Colonic mucosa (tissue), 4 donors: ENCODE results near the gene EPG5. TPM values are rescaled to one million over a fixed set of nuclear protein-coding genes. Genes with fewer than 3 reads are reported as not detected.

Source experiments
- DNase-seq: peaks from one replicate; pipeline ENCODE4 v3.0.0-alpha.2; 2020
- H3K27ac ChIP-seq: fragments of 200-600 bp; one replicate; pipeline ENCODE4 v1.8.0; 2021
- H3K27me3 ChIP-seq: fragments of 200-600 bp; one replicate; pipeline ENCODE4 v1.8.0; 2021
- H3K36me3 ChIP-seq: fragments of 200-600 bp; one replicate; pipeline ENCODE4 v1.8.0; 2021
- H3K4me1 ChIP-seq: fragments of 200-600 bp; one replicate; pipeline ENCODE4 v1.8.0; 2021; ENCODE audit warnings: mild to moderate bottlenecking
- H3K4me3 ChIP-seq: fragments of 200-600 bp; one replicate; pipeline ENCODE4 v1.8.0; 2021
- H3K9ac ChIP-seq, 2 donors: one replicate each; pipeline ENCODE4 v1.7.0; 2013; ENCODE audit warnings: control low read depth in 2 of 2, low read depth in 2 of 2, low read length in 2 of 2
- H3K9me3 ChIP-seq: fragments of 200-600 bp; one replicate; pipeline ENCODE4 v1.8.0; 2021
- intact Hi-C: fragments of 100-400 bp; cut with DNase I; formaldehyde crosslinking; loops from one replicate; pipeline ENCODE4 v1.14.1; 2022
- total RNA-seq, 2 donors: library from RNA; stranded (reverse); fragmentation: NEBNext Ultra II Directional in 1 of 2; extraction: Animal tissue kit (Norgen Biotek cat#: 25700) in 1 of 2; gene quantifications; one replicate each; pipeline ENCODE4 v1.2.1, GENCODE V29; 2021
- TF ChIP-seq, protein P1 (sequence below): fragments of 200-600 bp; IDR thresholded peaks from one replicate; pipeline ENCODE4 v1.8.0; 2022; ENCODE audit warnings: antibody characterized with exemption, mild to moderate bottlenecking
- donor health status: healthy.
- donor health status: DM: no; HTN: no; CAD: no.
- donor health status: DM: no; HTN: no; CAD: no.

Gene EPG5
- total RNA-seq, 2 donors from 2014 or later: 16.0 to 17.3 TPM

DNA sequence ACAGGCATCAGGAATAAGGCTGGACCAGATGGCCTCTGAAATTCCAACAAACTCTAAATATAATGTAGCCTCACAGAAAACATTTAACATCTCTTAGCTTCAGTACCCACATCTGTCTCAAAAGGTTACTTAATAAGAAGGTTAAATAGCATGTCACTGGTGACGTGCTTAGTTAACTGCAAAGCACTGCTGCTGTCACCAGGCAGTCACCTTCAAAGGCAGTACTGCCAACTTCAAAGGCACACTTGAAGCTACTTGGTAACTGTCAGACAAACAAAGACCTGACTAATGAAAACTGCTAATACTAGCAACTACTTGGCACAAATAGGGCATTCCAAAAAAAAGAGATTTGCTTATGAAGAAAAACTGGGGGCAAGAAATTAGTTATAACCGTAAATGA is 36.2 kb downstream of the EPG5 start:
- intact Hi-C loops: no loop called here
- H3K9ac ChIP-seq: no peak overlapping the region
- H3K36me3 ChIP-seq: peaks cover 5% of the 10 kb centered on the region
- H3K4me1 ChIP-seq: no peaks in the 10 kb centered on the region
- no peak for DNase-seq
- TF ChIP-seq, protein P1, sequence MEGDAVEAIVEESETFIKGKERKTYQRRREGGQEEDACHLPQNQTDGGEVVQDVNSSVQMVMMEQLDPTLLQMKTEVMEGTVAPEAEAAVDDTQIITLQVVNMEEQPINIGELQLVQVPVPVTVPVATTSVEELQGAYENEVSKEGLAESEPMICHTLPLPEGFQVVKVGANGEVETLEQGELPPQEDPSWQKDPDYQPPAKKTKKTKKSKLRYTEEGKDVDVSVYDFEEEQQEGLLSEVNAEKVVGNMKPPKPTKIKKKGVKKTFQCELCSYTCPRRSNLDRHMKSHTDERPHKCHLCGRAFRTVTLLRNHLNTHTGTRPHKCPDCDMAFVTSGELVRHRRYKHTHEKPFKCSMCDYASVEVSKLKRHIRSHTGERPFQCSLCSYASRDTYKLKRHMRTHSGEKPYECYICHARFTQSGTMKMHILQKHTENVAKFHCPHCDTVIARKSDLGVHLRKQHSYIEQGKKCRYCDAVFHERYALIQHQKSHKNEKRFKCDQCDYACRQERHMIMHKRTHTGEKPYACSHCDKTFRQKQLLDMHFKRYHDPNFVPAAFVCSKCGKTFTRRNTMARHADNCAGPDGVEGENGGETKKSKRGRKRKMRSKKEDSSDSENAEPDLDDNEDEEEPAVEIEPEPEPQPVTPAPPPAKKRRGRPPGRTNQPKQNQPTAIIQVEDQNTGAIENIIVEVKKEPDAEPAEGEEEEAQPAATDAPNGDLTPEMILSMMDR: no peak
- H3K4me3 ChIP-seq: no peak overlapping the region
- H3K27me3 ChIP-seq: no peaks in the 10 kb centered on the region
- H3K9me3 ChIP-seq: no peaks in the 10 kb centered on the region
- H3K27ac ChIP-seq: no peak overlapping the region

DNA sequence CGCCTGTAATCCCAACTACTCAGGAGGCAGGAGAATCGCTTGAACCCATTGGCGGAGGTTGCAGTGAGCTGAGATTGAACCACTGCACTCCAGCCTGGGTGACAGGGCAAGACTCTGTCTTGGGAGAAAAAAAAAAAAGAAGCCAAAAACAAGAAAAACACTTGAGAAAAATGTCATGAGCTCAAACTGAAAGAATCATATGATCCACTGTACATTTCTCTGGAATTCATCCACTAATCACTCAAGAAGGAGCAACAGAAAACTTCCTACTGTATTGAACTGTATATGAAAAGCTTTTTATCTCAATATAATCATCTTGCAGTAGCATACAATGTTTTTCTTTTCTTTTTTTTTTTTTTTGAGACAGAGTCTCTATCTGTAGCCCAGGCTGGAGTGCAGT is 40.4 kb downstream of the EPG5 start:
- Histone ChIP-seq H3K4me1 (no peaks in the 10 kb centered on the region), H3K27ac (no peak overlapping the region), H3K9ac (no peak overlapping the region), H3K27me3 (no peaks in the 10 kb centered on the region), H3K36me3 (peaks cover 24% of the 10 kb centered on the region), H3K9me3 (no peaks in the 10 kb centered on the region), H3K4me3 (no peak overlapping the region)
- no peak for DNase-seq
- intact Hi-C loops: no loop called here
- TF ChIP-seq, protein P1: no peak

DNA sequence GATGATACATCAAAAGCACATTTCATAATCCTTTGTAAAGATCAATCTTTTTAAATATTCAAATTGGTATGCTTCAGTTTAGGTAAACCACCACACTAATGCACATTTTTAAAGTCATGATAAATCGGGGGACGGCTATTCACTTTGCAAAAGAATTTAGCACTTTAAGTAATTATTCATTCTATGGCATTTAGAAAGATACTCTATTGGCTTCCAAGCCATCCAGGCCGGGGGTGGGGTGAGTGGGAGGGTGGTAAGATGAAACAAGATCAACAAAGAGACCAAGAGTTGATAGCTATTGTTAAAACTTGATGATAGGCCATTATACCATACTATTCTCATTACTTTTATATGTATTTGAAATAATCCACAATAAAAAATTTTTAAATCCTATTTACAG is 41.0 kb downstream of the EPG5 start:
- Histone ChIP-seq H3K36me3 (peaks cover 24% of the 10 kb centered on the region), H3K4me3 (no peak overlapping the region), H3K9ac (no peak overlapping the region), H3K4me1 (no peaks in the 10 kb centered on the region), H3K9me3 (no peaks in the 10 kb centered on the region), H3K27me3 (no peaks in the 10 kb centered on the region), H3K27ac (no peak overlapping the region)
- TF ChIP-seq, protein P1: no peak
- intact Hi-C loops: no loop called here
- no peak for DNase-seq

DNA sequence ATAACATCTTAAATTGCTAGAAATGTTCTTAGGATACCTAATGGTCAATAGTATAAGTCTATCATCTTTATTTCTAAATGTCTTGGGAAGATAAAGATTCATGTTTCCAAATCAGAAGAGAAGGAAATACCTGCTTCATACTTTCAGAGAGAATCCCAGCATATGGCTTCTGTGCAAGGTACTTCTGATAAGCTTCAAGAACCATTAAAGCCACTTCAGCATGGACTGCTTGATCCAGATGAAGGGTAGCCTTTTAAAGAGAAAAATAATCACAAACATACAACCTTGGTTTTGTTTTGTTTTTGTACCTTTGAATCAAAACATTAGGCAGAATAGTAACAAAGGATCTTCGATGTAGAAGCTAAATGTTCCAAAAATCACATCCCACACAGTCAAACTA is 44.0 kb downstream of the EPG5 start:
- peaks cover 19% of the 10 kb centered on the region for H3K36me3 ChIP-seq
- intact Hi-C loops: no loop called here
- no peak overlapping the region for H3K9ac ChIP-seq

DNA sequence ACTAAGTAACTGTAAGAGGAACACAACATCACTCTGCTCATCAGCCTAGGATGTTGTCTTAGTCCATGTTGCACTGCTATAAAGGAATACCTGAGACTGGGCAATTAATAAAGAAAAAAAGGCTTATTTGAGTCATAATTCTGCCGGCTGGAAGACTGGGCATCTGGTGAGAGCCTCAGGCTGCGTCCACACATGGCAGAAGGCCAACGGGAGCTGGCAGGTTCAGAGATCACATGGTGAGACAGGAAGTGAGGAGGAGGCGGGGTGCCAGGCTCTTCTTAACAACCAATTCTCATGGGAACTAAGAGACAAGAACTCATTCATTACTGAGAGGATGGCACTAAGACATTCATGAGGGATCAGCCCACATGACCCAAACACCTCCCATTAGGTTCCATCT is 46.8 kb downstream of the EPG5 start:
- intact Hi-C loops: no loop called here
- peak; percentile 68 for DNase-seq
- Histone ChIP-seq H3K9ac (no peak overlapping the region), H3K9me3 (no peaks in the 10 kb centered on the region), H3K36me3 (peaks cover 17% of the 10 kb centered on the region), H3K27me3 (no peaks in the 10 kb centered on the region), H3K27ac (no peak overlapping the region), H3K4me3 (no peak overlapping the region), H3K4me1 (no peaks in the 10 kb centered on the region)
- TF ChIP-seq, protein P1: no peak

More for the DNA sequence above, 44.0 kb downstream of the EPG5 start:
- no peak overlapping the region for H3K27ac ChIP-seq
- no peaks in the 10 kb centered on the region for H3K27me3 ChIP-seq
- no peaks in the 10 kb centered on the region for H3K4me1 ChIP-seq
- no peak overlapping the region for H3K4me3 ChIP-seq
- TF ChIP-seq, protein P1: no peak
- no peaks in the 10 kb centered on the region for H3K9me3 ChIP-seq
- DNase-seq: no peak
